Myocyte (in vitro differentiated cells): Measurements from ENCODE around the gene ENTHD1. TPM values are rescaled to one million over a fixed set of nuclear protein-coding genes. Genes with fewer than 3 reads are reported as not detected.
"Not testable (repeated sequence)": the region's sequence is repeated elsewhere in the genome, so short reads cannot be mapped to it uniquely, and the experiment has no call there.

ENCODE experiments used
- DNase-seq: peaks from one replicate; pipeline ENCODE4 v3.0.0-alpha.2; 2012; ENCODE audit warnings: low read depth
- total RNA-seq: library from RNA; depleted of rRNA; stranded (reverse); fragments of >200 nt; gene quantifications from 2 replicates; pipeline ENCODE4 v1.2.3, GENCODE V29; 2014

ENTHD1 gene
- total RNA-seq, 1 donor from 2014 or later, result not detected

DNA sequence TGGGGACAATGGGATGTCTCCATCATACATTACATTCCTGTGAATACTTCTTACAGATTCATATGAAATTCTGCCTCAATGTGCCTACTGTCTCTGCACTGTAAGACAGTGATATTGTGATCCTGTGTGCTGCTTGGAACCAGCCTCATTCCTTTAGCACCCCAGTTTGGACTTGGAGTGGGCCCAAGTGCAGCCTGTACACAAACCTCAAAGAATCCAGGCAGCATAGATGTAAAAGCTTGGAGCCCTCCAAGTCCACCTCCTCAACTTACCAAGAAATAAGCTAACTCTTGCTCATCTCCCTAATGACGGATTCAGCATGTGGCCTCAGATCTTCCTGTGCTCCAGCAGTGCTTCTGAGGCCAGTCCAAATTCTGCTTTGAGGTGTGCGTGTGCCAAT lies 31.7 kb upstream of the ENTHD1 start:
- no peak for DNase-seq

- no peak for DNase-seq
These were observed 30.7 kb upstream of the ENTHD1 start for GRCh38 chr22:39924286-39924685.

DNA sequence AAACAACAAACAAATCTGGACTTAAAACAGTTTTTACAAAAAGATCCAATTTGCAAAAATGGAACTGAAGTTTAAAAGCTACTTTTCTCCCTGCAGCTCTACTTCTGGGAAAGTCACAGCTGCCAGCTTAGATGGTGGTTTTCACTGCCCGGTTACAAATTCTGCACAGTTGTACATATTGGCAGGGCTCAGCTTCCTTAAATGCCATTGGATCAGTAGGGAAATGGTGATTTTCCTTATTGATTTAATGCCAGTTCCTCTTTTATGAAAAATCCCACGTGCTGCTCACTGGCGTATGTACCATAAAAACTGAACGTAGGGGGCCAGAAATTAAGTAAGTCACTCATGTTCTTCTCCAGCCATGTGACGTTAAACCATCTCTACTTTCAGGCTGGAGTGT lies 30.1 kb upstream of the ENTHD1 start:
- DNase-seq, result no peak

DNA sequence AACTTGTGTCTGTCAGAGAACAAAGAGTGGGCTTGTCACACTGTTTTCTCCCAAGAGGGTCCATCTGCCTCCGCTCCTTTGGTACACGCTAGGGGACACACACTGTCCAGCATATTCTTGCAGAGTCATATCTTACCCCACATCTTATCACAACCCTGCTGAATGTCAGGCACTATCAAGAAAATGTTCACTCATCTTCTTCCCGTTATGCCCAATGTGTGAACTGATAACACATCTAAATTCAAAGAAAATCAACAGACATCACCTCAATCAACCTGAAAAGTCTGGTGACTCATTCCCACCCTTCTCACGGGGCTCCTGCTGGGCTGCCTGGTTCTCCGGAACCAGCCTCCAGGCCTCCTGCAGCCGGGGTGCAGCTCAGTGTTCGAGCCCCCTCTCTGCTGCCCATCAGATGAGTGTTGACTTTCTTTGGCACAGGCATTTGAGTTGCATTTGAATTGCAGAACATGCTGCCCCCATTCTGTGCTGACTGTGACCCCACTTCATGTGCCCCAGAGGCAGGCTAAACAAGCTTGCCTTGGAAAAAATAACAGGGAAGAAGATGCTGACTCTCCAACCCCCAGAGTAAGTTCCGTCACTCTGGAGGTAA lies 26.7 kb upstream of the ENTHD1 start:
- no peak for DNase-seq

- DNase-seq, result no peak
These were observed 24.4 kb upstream of the ENTHD1 start for GRCh38 chr22:39917776-39918495.

DNA sequence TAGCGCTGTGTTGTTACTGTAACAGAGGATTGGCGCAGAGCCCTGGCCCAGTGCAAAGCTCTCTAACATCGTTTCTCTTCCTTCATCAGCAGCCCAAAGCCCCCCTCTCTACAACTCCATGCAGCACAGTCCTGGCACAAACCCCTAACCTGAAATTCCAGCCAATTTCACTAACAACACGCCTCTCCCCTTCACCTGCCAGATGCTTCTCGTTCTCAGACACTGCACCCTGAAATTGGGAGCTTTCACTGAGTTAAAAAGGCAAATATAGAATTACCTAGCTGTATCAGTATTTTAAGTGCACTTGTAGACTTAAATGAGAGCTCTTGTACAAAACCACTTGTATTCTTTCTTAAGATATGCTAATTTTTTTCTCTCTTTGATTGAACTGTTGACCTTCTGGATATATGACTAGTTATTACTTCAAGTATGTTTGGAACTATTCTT lies 23.7 kb upstream of the ENTHD1 start:
- DNase-seq, result no peak

- no peak for DNase-seq
These were observed 22.9 kb upstream of the ENTHD1 start for GRCh38 chr22:39916496-39916895.

DNA sequence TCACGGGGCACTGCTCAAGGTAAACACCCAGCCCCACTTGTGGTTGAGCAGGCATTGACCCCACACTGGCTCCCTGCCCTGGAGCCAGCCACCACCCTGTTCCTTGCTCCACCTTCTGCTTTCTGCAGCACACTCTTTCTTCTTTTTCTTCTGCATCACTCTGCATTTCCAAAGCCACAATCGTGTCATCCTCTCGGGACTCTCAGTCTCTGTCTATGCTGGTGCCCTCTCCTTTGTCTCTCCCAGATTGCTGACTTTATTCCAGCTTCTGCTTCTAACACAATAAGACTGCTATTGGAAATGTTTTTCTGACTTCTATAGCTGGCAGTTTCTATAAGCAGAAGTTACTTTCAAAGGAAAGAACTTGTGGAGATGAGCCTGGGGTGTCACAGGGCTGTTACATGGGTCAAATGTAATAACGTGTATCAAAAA lies 21.8 kb upstream of the ENTHD1 start:
- no peak for DNase-seq

DNA sequence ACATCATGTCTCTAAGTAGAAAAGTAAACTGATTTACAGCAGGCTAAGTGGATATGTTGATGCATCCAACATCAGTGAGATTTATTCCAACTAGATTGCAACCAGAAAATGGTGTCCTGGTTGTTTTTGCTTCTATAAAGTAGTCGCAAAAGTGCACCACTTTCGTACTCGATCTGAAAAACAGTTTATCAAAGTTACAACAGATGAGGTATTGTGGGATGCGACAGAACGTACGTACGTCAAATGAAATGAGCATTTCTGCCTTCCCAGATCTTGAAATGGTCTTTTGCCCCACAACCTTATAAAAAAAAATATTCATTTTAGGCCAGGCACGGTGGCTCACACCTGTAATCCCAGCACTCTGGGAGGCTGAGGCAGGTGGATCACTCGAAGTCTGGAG lies 21.0 kb upstream of the ENTHD1 start:
- no peak for DNase-seq

DNA sequence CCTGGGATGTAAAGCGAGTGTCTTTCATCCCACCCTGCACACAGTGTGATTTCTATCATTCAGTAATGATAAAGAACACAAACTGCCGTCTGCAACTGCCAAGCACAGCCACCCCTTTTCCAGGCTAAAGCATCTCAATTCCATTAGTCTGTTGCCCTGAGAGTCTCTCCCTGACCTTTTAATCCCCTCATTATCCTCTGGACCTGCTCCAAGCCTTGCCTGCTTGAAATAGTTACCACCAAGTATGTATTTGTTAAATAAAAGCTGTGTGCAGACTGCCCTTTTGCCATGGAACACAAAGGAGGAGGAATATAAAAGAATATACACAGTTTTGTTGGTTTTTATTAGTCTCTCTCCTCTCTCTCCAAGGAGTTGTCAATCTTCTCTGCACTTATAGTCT lies 20.3 kb upstream of the ENTHD1 start:
- DNase-seq, result no peak

DNA sequence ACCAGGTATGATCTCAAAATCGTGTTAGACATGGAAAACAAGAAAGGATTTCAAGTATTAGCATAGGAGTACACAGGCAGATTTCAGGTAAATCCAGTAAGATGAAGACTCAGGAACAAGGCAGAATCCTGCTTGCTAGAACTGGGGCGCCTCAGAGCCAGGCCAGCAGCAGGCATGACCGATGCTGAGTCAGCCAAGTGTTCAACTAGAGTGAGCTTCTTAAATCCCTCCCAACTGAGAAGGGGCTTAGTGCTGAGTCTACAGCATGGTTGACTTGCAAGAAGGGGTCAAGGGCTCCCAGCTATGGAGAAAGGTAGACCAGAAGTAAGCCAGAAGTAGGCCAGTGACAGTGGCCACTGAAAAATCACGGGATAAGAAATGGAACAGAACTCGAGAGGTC lies 19.8 kb upstream of the ENTHD1 start:
- DNase-seq, result no peak

GRCh38 chr22:39910876-39911613 lies 17.5 kb upstream of the ENTHD1 start:
- DNase-seq, result no peak

DNA sequence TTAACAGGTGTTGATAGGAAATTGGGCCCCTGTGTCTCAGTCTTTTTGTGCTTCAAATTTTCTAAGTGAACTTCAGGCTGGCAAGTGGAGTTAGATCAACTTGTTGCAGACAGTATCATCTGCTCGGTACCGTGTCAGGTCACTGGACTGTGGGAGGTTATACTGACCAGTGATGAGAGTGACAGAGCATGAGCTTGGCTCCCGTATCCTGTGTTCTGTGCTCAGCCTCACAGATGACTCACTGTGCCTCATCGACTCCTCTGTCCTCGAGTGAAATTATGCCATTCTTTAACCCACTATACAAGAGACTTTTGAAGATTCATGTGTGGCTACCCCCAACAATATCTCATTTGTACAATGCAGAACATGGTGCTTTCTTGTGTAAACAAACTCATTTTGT lies 15.2 kb upstream of the ENTHD1 start:
- DNase-seq, result no peak

DNA sequence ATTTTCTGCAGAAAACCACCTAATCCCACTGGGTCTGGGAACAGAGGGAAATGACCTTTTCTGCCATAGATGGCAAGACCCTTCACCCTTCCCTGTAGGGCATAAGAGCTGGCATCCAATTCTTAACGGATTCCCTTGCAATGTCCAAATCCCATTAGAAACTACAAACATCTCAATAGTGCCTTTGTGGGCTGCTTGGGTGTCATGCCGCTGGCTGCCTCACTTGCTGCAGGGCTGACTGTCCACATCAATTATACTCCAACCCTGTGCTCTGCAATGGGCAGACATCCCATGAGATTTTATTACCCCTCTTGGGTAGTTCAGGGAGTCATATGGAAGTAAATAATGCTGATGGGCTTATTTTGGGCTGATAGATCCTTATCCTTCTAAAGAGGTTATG lies 14.6 kb upstream of the ENTHD1 start:
- no peak for DNase-seq

- DNase-seq, result no peak
These were observed 14.1 kb upstream of the ENTHD1 start for GRCh38 chr22:39907605-39908097.

DNA sequence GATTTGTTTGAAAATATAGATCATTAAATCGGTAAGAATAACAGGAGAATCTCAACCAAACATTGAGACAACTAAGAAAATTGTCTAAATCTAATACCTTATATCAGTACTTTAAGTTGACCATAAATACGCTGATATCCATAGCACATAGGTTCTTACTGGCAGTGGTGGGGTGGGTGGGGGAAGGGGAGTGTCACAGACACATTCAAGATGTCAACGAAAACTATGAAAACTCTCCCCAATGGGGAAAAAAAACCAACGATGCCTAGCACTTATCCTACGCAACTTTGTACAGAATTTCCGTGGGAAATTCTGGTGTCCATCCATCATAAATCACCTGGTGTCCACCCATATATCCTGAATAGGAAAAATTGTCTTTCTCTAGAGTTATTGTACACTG lies 13.5 kb upstream of the ENTHD1 start:
- DNase-seq, result no peak

GRCh38 chr22:39906207-39906606 lies 12.6 kb upstream of the ENTHD1 start:
- no peak for DNase-seq

DNA sequence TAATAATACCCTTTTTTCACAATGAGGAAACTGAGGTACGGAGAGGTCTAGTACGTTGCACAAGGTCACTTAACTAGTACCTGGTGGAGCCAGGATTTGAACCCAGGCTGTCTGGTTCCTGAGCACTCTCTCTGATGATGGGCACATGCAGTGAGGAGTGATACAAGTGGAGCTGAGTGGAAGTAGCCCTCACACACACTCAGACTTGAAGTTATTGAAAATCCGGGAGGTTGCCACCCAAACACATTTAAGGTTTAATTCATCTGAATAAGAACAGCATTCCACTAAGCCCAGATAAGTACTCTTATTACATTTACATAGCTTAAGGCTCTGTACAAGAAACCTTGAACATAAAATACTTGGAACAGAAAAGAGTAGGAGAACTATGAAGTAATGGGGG lies 12.1 kb upstream of the ENTHD1 start:
- DNase-seq, result no peak

DNA sequence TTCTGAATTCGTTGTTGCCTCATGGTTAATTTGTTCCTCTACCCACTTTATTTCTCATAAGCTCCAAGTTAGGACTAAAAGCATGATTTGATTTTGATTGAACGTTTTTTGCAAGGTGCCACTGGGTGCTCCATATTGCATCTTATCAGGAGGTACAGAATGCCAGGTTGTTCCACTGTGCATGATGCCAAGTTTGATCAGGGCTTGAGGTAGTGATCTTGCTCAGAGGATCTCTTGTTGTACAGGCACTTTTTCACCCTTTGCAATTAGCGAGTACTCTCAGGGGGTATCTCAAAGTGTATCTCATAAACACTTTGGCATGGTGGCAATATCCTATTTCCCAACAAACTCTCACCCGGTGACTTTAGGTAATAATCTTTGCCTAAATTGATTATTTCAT lies 11.3 kb upstream of the ENTHD1 start:
- no peak for DNase-seq

DNA sequence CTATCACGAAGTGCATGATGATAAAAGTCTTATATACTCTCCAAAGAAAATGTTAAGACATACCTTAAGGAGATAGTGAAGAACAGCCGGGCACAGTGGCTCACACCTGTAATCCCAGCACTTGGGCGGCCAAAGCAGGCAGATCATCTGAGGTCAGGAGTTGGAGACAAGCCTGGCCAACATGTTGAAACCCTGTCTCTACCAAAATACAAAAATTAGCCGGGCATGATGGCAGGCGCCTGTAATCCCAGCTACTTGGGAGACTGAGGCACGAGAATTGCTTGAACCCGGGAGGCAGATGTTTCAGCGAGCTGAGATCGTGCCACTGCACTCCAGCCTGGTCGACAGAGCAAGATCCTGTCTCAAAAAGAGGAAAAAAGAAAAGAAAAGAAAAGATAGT lies 10.5 kb upstream of the ENTHD1 start:
- DNase-seq, result not testable (repeated sequence)

- no peak for DNase-seq
These were observed 8.1 kb upstream of the ENTHD1 start for GRCh38 chr22:39901565-39902146.
